HG03354 (cell line): Measurements from ENCODE around the gene RFX6.

ENCODE experiments used
- ATAC-seq: cut with Tn5 transposase; IDR thresholded peaks from one replicate; pipeline ENCODE4 v1.9.1; 2021; ENCODE audit warnings: mild to moderate bottlenecking; ENCODE audit not compliant: unreplicated experiment, poor library complexity, severe bottlenecking

The RFX6 gene

GRCh38 chr6:116888732-116889360 is 11.8 kb downstream of the RFX6 start:
- no peak for ATAC-seq

DNA sequence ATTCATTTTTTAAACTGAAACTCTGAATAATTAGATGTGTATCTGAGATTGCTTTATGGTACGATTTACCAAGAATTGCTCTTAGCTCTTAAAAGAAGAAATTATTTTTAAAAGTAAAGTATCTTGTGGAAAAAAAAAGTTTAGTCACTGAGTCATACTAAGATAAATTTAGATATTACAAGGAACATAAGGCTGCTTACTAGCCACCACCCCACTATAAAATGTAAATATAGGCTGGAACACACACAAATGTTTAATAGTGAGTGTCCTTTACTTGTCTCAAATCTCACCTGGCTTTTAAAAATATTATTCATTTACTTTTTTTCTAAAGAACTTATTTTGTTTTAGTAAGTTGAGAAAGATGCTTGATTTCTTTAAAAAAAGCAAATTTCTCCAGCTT is 17.6 kb downstream of the RFX6 start:
- ATAC-seq: no peak

DNA sequence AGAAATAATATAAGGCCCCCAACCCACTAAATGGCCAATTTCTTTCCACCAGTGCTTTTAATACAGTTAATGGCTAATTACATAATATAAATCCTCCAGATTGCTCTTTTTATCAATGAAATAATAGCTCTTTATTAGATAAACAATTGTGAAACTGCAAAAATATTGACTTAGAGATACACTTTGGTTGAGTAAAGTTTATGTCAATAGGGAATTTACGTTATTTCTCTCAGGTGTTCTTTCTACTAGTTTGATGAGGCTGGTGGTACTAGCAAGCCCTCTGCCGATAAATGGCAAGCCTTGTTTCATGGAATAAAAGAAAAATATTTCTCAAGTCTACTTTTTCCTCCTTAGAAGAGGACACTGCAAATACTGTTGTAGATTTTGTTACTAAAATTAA is 18.9 kb downstream of the RFX6 start:
- ATAC-seq: no peak

GRCh38 chr6:116902634-116903033 is 25.6 kb downstream of the RFX6 start:
- ATAC-seq: no peak

- ATAC-seq: no peak
Measured at GRCh38 chr6:116922853-116923548, 46.0 kb downstream of the RFX6 start.

DNA sequence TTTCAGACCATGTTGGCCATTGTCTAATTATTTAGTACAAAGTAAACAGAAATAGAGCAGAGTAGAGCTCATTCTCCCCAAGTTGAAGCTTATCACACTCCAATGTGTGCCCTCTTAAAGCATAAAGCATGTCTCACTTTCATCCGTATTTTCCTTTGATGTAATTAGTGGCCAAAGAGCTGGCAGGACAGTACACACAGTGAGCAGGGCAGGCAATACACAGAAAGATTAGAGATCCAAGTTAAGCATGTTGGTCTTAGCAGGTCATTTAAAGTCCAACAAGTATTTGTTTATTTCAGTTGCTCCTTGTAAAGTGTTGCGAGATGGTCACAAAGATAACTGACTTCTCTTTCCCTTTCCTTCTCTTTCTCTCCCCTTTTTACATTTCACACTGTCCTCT is 47.2 kb downstream of the RFX6 start:
- ATAC-seq: no peak

DNA sequence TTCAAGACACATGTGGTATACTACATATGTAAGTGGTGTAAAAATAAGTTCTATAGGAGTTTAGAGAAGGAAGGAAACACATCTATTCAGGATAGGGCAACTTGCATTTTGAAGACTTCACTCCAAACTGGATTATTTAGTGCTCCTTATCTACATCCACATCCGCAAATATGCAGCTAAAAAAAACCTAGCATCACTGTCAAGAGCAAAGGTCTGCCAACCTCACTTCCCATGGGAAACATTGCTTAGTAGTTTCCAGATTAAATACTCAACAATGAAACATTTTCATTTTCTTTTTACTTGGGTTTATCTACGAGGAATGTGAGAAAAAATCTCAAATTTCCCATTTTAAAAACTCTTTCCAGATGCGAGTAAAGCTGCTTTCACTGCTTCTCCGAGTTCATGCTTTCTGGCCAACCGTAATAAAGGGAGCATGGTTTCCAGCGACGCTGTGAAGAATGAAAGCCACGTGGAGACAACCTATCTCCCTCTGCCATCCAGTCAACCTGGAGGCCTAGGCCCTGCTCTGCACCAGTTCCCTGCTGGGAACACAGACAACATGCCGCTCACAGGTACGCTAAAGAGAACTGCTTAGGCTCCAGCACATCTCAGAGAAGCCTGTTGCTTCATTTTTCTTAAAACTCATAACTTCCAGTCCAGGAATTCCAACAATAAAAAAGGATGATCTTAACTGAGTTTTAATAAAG is 48.2 kb downstream of the RFX6 start:
- ATAC-seq: no peak

- no peak for ATAC-seq
Measured at GRCh38 chr6:116928677-116929076, 51.6 kb downstream of the RFX6 start.

- ATAC-seq: no peak
Measured at GRCh38 chr6:116929825-116930224, 52.8 kb downstream of the RFX6 start.

- ATAC-seq: no peak
Measured at GRCh38 chr6:116931456-116931855, 54.4 kb downstream of the RFX6 start.

GRCh38 chr6:116932496-116932895 is 55.5 kb downstream of the RFX6 start:
- ATAC-seq: no peak

DNA sequence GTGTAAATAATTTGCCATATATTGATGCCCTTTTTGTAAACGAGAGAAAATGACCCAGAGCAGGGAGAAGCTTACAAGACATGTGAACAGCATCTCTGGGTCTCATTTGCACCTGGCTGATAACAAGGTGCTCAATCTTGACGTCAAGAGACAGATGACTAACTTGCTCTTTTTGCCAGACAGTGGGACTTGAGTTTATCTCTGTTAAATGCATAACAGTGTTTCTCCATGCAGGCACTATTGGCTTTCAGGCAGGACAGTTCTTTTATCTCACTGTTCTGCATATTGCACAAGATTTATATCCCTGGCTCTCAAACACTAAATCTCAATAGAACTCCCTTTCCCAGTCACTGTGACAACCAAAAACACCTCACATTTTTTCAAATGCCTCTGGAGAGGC is 56.4 kb downstream of the RFX6 start:
- no peak for ATAC-seq

- ATAC-seq: no peak
Measured at GRCh38 chr6:116938305-116938704, 61.3 kb downstream of the RFX6 start.

DNA sequence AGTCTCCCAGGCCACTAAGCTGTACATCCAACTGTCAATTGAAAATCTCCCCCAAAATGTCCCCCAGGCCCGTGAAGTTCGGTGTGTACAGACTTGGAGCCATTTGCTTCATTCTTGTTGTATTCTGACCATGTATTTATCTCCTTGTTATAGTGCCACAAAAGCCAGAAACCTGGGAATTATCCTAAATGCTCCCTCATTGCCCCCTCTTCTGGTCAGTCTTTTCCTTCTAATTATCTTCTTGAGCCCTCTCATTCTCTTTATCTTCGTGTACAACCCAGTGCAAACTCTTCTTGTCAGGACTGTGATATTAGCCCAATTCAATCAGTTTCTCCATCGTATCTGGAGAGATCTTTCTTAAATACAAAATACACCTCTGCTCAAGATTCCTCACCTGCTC is 64.7 kb downstream of the RFX6 start:
- ATAC-seq: no peak

DNA sequence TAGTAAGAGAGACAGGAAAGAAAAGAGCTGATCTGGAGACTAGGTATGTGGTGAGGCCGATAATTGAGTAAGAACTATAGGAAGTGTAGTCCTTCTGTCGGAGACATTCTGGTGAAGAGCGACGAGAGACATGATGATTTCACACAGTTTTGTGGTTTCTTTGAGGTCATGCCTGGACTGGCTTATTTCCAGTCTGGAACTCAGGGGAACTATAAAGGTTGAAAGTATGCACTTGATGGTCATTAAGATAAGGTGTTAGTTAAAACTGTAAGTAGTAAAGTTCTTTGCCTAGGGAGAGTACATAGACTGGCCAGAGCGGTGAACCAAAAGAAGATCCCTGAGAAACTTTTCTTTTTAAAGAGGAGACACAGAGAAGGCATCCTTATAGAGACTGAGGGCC is 68.8 kb downstream of the RFX6 start:
- ATAC-seq: no peak

GRCh38 chr6:116948533-116949304 is 71.7 kb downstream of the RFX6 start:
- ATAC-seq: no peak

DNA sequence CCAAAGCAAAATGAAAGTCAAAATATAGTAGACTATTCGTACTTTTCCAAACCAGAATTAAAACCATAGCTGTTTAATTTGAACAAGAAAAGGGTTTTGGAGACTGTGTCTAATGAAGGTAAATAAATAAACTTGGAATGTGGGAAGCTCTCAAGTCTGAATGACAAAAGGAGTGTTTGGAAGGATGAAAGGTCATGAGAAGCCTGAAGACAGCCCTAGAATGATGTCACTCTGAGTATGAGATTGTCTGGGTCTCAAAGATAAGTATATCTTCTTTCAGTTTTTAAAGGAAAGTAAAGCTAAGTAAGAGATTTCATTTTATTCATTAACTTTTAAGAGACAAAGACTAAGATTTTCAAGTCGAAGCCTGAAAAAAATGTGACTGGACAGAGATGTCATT is 72.9 kb downstream of the RFX6 start:
- no peak for ATAC-seq

GRCh38 chr6:116954335-116954734 is 77.3 kb downstream of the RFX6 start:
- ATAC-seq: no peak

- no peak for ATAC-seq
Measured at GRCh38 chr6:116954938-116955337, 77.9 kb downstream of the RFX6 start.

DNA sequence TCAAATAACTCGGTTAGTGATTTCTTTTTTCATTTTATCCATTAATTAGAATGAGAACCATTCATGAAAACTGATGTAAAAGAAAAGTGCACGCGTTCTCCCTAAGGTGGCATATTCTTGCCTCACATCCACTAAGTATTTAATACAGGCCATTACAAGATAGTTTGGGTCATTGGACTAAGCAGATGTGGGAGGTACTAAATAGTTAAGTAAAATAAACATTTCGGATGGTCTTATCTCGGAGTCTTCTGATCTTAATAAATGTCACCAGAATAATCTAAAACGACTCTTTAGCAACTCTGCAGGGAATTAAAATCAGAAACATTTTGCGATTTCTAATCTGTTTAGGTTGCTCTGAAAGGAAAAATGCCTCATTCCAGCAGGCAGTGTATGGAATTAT is 78.7 kb downstream of the RFX6 start:
- ATAC-seq: no peak
